DOHH2 (cell line): ENCODE measurements around the gene HIVEP3.

Experiments used
- CTCF ChIP-seq: fragments of 200-600 bp; sonication (generic); IDR thresholded peaks from one replicate; pipeline ENCODE4 v1.5.1; 2014; ENCODE audit warnings: antibody characterized with exemption, mild to moderate bottlenecking, low read depth, low read length; ENCODE audit not compliant: poor library complexity, severe bottlenecking
- EZH2phosphoT487 ChIP-seq: fragments of 200-600 bp; sonication (generic); IDR thresholded peaks from 2 replicates; pipeline ENCODE4 v1.6.1; 2017; ENCODE audit warnings: borderline replicate concordance, mild to moderate bottlenecking, antibody characterized with exemption, low read length, moderate library complexity, mixed read lengths

- TF ChIP-seq CTCF (no peak), EZH2phosphoT487 (no peak)
Observed at GRCh38 chr1:41507836-41508235, 410.9 kb downstream of the HIVEP3 start.
